Choroid plexus epithelial cell (primary cell): ENCODE data around the gene MAP7D1.

Source experiments
- DNase-seq: peaks from one replicate; pipeline ENCODE4 v3.0.0-alpha.2; 2010; ENCODE audit warnings: low read depth
- H3K4me3 ChIP-seq: 2 replicates; pipeline ENCODE4 v1.5.1; 2011; ENCODE audit warnings: low read depth, mild to moderate bottlenecking, control low read depth, low read length, moderate library complexity
- TF ChIP-seq, protein P1 (sequence below): conservative IDR thresholded peaks from 2 replicates; pipeline ENCODE4 v1.5.1; 2011; ENCODE audit warnings: low read depth, mild to moderate bottlenecking, control low read depth, inconsistent platforms, low read length, moderate library complexity

The MAP7D1 gene

DNA sequence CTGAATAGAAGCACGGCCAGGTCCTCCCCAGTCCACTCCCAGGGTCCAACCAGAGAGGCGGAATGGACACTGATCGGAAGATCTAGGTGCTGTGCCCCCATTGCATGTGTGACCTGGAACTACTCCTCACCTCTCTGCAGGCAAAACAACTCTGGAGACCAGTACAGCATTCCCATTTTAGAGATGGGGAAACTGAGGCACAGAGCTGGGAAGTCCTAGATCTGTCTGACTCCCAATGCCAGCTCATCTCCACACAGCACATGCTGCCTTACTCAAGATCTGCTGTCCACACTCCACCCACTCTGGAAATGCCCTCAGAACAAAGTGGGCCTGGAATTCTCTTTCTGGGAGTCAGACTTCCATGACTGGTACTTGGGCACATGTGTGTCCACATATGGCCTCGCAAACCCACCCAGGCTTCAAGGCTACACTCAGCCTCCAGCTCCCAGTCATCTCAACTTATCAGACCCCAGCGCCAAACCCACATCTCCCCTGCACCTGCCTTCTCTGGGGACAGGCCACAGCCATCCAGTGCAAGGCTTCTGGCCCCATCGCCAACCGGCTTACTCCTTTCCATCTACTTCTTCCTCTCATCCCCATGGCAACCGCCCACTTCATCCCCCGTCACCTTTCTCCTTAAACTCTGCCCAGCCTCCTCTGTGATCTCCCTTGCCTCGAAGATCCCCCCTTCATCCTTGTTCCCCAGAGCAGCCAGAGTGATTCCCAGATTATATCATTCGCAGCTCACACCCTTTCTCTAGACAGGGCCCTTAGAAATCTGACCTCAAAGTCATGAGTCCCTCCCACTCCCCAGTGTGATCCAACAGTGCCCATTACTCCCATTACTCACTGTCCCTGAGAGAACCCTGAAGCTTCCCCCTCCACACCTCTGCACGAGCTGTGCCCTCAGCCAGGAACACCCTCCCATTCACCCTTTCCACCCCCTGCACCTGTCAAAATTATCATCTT, 33.6 kb upstream of the MAP7D1 start:
- H3K4me3 ChIP-seq, result no peak overlapping the region
- TF ChIP-seq, protein P1, sequence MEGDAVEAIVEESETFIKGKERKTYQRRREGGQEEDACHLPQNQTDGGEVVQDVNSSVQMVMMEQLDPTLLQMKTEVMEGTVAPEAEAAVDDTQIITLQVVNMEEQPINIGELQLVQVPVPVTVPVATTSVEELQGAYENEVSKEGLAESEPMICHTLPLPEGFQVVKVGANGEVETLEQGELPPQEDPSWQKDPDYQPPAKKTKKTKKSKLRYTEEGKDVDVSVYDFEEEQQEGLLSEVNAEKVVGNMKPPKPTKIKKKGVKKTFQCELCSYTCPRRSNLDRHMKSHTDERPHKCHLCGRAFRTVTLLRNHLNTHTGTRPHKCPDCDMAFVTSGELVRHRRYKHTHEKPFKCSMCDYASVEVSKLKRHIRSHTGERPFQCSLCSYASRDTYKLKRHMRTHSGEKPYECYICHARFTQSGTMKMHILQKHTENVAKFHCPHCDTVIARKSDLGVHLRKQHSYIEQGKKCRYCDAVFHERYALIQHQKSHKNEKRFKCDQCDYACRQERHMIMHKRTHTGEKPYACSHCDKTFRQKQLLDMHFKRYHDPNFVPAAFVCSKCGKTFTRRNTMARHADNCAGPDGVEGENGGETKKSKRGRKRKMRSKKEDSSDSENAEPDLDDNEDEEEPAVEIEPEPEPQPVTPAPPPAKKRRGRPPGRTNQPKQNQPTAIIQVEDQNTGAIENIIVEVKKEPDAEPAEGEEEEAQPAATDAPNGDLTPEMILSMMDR, result no peak
- no peak for DNase-seq

DNA sequence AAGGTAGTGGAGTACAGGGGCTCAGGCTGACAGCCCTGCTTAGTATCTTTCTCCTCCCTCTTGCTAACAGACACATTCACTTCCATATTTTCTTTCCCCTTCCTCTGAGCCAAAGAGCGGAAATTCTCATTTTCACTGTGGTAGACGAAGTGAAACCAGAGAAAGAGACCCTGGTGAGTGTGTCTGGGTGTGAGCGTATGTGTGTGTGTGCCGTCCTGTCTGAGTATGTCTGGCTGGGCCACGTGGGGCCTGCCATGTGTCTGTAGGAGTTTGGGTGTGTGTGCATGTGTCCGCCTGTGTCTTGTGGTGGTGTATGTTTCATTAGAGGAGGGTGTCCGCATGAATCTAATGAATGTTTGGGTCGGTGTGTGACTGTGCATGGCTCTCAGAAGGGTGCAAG, 32.6 kb upstream of the MAP7D1 start:
- H3K4me3 ChIP-seq, result no peak overlapping the region
- peak; percentile 70 for DNase-seq
- TF ChIP-seq, protein P1, result no peak

DNA sequence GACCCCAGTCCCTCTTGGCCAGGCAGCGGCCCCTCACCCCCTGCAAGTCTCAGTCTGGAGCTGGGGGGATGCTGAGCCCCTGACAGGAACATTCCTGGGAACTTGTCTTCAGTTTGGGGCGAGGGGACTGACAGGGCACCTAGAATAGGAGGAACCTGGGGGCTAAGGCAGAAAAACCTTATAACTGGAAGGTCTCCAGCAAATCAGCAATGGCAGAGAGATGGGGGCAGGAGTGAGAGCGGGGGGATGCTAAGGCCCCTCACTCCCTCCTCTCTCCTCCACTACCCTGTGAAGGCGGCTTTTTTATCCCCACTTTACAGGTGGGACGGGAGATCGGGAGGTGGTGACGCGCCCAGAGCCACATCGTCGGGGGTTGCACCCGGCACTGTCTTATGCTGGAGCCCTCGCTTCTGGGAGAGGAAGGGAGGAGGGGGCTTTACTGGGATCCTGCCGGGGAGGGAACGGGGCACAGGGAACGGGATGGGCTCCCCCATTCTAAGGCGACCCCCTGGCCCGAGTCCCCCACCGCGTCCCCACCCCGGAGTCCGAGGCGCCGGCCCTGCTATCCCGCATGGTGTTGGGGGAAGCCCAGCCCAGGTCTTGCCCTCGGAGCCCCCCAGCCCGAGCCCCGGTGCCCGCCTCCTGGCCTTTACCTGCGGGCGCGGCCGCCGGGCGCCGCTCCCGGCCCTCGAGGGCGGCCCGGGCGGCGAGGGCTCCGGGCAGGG, 31.4 kb upstream of the MAP7D1 start:
- TF ChIP-seq, protein P1, result no peak
- H3K4me3 ChIP-seq, result peak overlapping the region; percentile 25
- DNase-seq, result no peak

DNA sequence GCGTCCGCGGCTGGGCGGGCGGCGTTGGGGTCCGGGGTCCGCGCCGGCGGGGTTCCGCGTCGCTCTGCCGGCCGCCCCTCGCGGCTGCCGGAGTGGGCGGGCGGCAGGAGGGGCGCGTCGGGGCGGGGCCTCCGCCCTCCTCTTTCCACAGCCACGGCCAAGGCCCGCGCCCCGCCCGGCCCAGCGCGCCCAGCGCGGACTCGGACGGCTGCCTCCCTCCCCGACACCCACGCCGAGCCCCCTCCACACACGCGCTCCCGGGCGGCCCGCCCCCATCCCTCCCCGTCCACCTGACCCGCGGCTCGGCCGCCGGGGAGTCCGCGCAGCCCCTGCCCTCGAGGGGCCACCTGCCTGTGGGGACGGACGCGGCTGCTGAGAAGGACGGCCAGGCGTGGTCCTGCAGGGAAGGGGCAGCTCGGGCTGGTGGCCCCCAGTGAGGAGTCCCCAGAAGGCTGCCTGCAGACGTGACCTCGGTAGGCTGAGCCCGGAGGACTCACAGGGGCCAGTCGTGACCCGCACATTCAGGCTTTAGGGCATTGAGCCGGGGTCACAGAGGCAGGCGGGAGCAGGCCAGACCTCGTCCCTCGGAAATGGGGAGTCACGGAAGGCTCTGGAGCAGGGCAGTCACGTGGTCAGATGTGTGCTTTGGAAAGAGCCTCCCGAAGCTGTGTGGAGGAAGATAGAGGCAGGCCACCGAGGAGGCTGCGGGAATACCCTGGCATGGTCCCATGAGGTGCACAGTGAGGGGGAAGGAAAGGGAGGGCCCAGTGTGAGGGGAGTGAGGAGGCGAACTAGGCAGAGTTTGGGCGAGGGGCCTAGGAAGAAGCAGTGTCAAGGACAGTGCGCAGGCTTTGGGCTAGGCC, 30.6 kb upstream of the MAP7D1 start, which contains the start of gene COL8A2:
Gene COL8A2, minus strand, starts transcription at position 94 of the 863 bp plus-strand sequence. CDS start 24,980 bp downstream, outside the sequence.
- DNase-seq, result no peak
- TF ChIP-seq, protein P1, result no peak
- H3K4me3 ChIP-seq, result peak within 1 kb of the TSS; percentile 25

DNA sequence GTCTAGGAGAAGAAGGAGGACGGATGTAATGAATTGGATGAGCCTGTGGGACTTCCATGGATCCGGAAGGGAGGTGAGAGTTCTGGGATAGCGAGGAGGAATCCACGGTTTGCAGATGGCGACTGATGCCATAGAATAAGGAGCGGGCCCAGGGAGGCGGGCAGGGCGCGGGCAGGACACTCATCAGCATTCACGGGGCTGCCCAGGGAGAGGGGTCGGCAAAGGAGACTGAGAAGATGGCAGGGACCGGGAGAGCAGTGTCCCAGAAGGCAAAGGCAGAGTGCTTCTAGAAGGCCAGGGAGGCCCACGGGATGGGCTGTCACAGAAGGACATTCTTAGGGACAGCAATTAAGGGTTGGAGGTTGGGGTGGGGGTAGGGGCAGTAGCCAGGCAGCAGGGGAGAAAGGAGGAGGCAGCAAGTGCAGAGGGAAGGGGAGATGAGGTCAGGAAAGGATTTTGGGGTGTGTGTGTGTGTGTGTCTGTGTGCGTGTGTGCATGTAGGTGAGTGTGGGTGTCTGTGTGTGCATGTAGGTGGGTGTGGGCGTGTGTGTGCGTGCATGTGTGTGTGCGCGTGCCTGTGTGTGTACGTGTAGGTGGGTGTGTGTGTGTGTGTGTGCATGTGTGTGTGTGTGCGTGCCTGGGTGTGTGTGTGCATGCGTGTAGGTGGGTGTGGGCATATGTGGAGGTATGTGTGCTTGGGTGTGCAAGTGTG, 29.8 kb upstream of the MAP7D1 start:
- no peak overlapping the region for H3K4me3 ChIP-seq
- TF ChIP-seq, protein P1, result no peak
- no peak for DNase-seq
